H1 (cell line): Measurements from ENCODE around the gene VAV2. TPM values are rescaled to one million over a fixed set of nuclear protein-coding genes. Genes with fewer than 3 reads are reported as not detected.
A peak's percentile ranks its signal among the peaks of the same experiment; 100 is the strongest.

ENCODE experiments used
- CTCF ChIA-PET: fragments of 300-600 bp; sonication (Branson Sonifier 250); formaldehyde crosslinking; loops from one replicate; lab custom pipeline; 2021; ENCODE audit not compliant: partially characterized antibody; lab: Charles Lee
- POLR2A ChIA-PET: fragments of 300-600 bp; sonication (Branson Sonifier 250); formaldehyde crosslinking; loops from one replicate; lab custom pipeline; 2021; ENCODE audit warnings: inconsistent platforms; ENCODE audit not compliant: partially characterized antibody; lab: Charles Lee
- DNase-seq, 2 experiments: peaks; one replicate each; pipeline versions ENCODE4 v3.0.0 to v3.0.0-alpha.2; 2010 to 2022; ENCODE audit warnings: low spot score in 2 of 2, low read depth in 1 of 2, mixed read lengths in 1 of 2
- FAIRE-seq: peaks from 2 replicates; lab custom pipeline; 2011; peaks lifted over from hg19 to GRCh38; lab: Jason Lieb, UNC
- H2AFZ ChIP-seq: 2 replicates; pipeline ENCODE4 v1.8.1; 2012; ENCODE audit warnings: low read length, inconsistent platforms
- H2AK5ac ChIP-seq: 2 replicates; pipeline ENCODE4 v1.6.1; 2013; ENCODE audit warnings: low read depth, low read length
- H2BK120ac ChIP-seq: replicated peaks from 2 replicates; pipeline ENCODE3; 2013; ENCODE audit warnings: low read depth, low read length, inconsistent platforms
- H2BK12ac ChIP-seq: 2 replicates; pipeline ENCODE4 v1.6.1; 2013; ENCODE audit warnings: low read depth, low read length
- H2BK15ac ChIP-seq: 2 replicates; pipeline ENCODE4 v1.6.1; 2013; ENCODE audit warnings: low read length
- H2BK20ac ChIP-seq: 2 replicates; pipeline ENCODE4 v1.6.1; 2013; ENCODE audit warnings: low read length
- H2BK5ac ChIP-seq: 2 replicates; pipeline ENCODE4 v1.6.1; 2013; ENCODE audit warnings: low read depth, low read length
- H3K14ac ChIP-seq: 2 replicates; pipeline ENCODE4 v1.6.1; 2013; ENCODE audit warnings: inconsistent platforms; ENCODE audit not compliant: insufficient read length
- H3K18ac ChIP-seq: 2 replicates; pipeline ENCODE4 v1.6.1; 2013; ENCODE audit warnings: low read length; ENCODE audit errors: extremely low read depth
- H3K23ac ChIP-seq: 2 replicates; pipeline ENCODE4 v1.6.1; 2013; ENCODE audit warnings: inconsistent platforms; ENCODE audit not compliant: insufficient read length
- H3K23me2 ChIP-seq: 2 replicates; pipeline ENCODE4 v1.6.1; 2013; ENCODE audit warnings: low read depth, low read length
- H3K27ac ChIP-seq: 2 replicates; pipeline ENCODE4 v1.6.1; 2011; ENCODE audit warnings: low read depth, low read length, inconsistent platforms
- H3K27me3 ChIP-seq, 4 experiments: replicated peaks in 1 of 4; 1 replicate in 1 of 4; 2 replicates in 3 of 4; pipeline versions ENCODE4 v1.6.1 to v1.8.1; 2011 to 2013; ENCODE audit warnings: low read length in 3 of 4, mild to moderate bottlenecking in 3 of 4, inconsistent platforms in 2 of 4, mixed read lengths in 2 of 4, moderate library complexity in 1 of 4; ENCODE audit not compliant: control insufficient read depth in 3 of 4, insufficient read depth in 3 of 4; ENCODE audit errors: extremely low read depth in 1 of 4
- H3K36me3 ChIP-seq, 4 experiments: 2 replicates each; pipeline versions ENCODE4 v1.6.1 to v1.8.1; 2011 to 2013; ENCODE audit warnings: mild to moderate bottlenecking in 4 of 4, low read length in 3 of 4, moderate library complexity in 2 of 4, control low read depth in 1 of 4, inconsistent platforms in 1 of 4; ENCODE audit not compliant: insufficient read depth in 4 of 4, control insufficient read depth in 2 of 4
- H3K4ac ChIP-seq: replicated peaks from 2 replicates; pipeline ENCODE3; 2013; ENCODE audit warnings: low read length, low read depth, mixed read lengths, inconsistent platforms; ENCODE audit not compliant: insufficient read length
- H3K4me1 ChIP-seq, 4 experiments: replicated peaks in 1 of 4; 1 replicate in 1 of 4; 2 replicates in 3 of 4; pipeline versions ENCODE4 v1.6.1 to v1.8.1; 2011 to 2013; ENCODE audit warnings: low read length in 3 of 4, inconsistent platforms in 2 of 4, mixed read lengths in 1 of 4; ENCODE audit not compliant: insufficient read depth in 4 of 4, control insufficient read depth in 3 of 4
- H3K4me2 ChIP-seq, 2 experiments: 2 replicates each; pipeline versions ENCODE4 v1.6.1 to v1.8.1; 2011 to 2013; ENCODE audit warnings: low read depth in 2 of 2, low read length in 2 of 2, control low read depth in 1 of 2, inconsistent platforms in 1 of 2, mild to moderate bottlenecking in 1 of 2; ENCODE audit not compliant: insufficient read depth in 1 of 2
- H3K4me3 ChIP-seq, 4 experiments: fragments of 200-600, 300-600 bp in 1 of 4; sonication (generic), shearing (Covaris generic), sonication (Bioruptor Twin) in 1 of 4; 2 replicates each; pipeline versions ENCODE4 v1.5.1 to v1.8.1; 2011 to 2016; ENCODE audit warnings: low read length in 4 of 4, low read depth in 3 of 4, control low read depth in 2 of 4, inconsistent platforms in 2 of 4, mild to moderate bottlenecking in 2 of 4, mixed read lengths in 1 of 4, moderate library complexity in 1 of 4; ENCODE audit not compliant: insufficient read depth in 2 of 4; ENCODE audit errors: extremely low read depth in 1 of 4
- H3K56ac ChIP-seq: replicated peaks from 2 replicates; pipeline ENCODE3; 2013; ENCODE audit warnings: low read depth, mild to moderate bottlenecking, mixed read lengths, low read length, inconsistent platforms; ENCODE audit not compliant: insufficient read length
- H3K79me1 ChIP-seq: 2 replicates; pipeline ENCODE4 v1.6.1; 2013; ENCODE audit warnings: low read depth, low read length, control low read depth
- H3K79me2 ChIP-seq, 2 experiments: 2 replicates each; pipeline versions ENCODE4 v1.6.1 to v1.8.1; 2012 to 2013; ENCODE audit warnings: low read length in 2 of 2, mild to moderate bottlenecking in 2 of 2, inconsistent platforms in 1 of 2; ENCODE audit not compliant: insufficient read depth in 2 of 2, control insufficient read depth in 1 of 2
- H3K9ac ChIP-seq, 4 experiments: replicated peaks in 1 of 4; 1 replicate in 1 of 4; 2 replicates in 3 of 4; pipeline versions ENCODE4 v1.6.1 to v1.8.1; 2011 to 2013; ENCODE audit warnings: low read depth in 3 of 4, low read length in 3 of 4, control low read depth in 2 of 4, mild to moderate bottlenecking in 2 of 4, moderate library complexity in 2 of 4, inconsistent platforms in 1 of 4; ENCODE audit errors: extremely low read depth in 1 of 4
- H3K9me3 ChIP-seq, 2 experiments: 2 replicates each; pipeline versions ENCODE4 v1.6.1 to v1.8.1; 2012 to 2013; ENCODE audit warnings: mild to moderate bottlenecking in 2 of 2, moderate library complexity in 2 of 2, control low read depth in 1 of 2, inconsistent platforms in 1 of 2, low read depth in 1 of 2, low read length in 1 of 2, mixed read lengths in 1 of 2; ENCODE audit not compliant: insufficient read depth in 2 of 2
- H4K20me1 ChIP-seq, 2 experiments: replicated peaks in 1 of 2; 2 replicates each; pipeline versions ENCODE3 to v1.8.1; 2011 to 2013; ENCODE audit warnings: inconsistent platforms in 2 of 2, low read length in 2 of 2, mild to moderate bottlenecking in 1 of 2; ENCODE audit not compliant: insufficient read depth in 2 of 2, control insufficient read depth in 1 of 2
- H4K5ac ChIP-seq: 2 replicates; pipeline ENCODE4 v1.6.1; 2013; ENCODE audit warnings: low read length, low read depth, mixed read lengths, inconsistent platforms; ENCODE audit not compliant: insufficient read length
- H4K8ac ChIP-seq: 2 replicates; pipeline ENCODE4 v1.8.0; 2013; ENCODE audit warnings: mild to moderate bottlenecking, moderate library complexity, low read length, inconsistent platforms; ENCODE audit not compliant: insufficient read depth; ENCODE audit errors: extremely low read depth
- H4K91ac ChIP-seq: replicated peaks from 2 replicates; pipeline ENCODE3; 2013; ENCODE audit warnings: low read length, mixed read lengths, inconsistent platforms; ENCODE audit not compliant: insufficient read length
- CREB1 ChIP-seq: IDR thresholded peaks from 2 replicates; pipeline ENCODE4 v1.6.1; 2012; ENCODE audit warnings: inconsistent platforms
- EGR1 ChIP-seq: IDR thresholded peaks from 2 replicates; pipeline ENCODE4 v1.6.1; 2011; ENCODE audit warnings: low read depth, low read length, borderline replicate concordance
- PHF8 ChIP-seq: fragments of 200-600 bp; sonication (generic); conservative IDR thresholded peaks from 2 replicates; pipeline ENCODE4 v1.7.1; 2012; ENCODE audit warnings: low read depth, mild to moderate bottlenecking, inconsistent platforms, low read length, moderate library complexity
- SP1 ChIP-seq: IDR thresholded peaks from 2 replicates; pipeline ENCODE4 v1.6.1; 2011; ENCODE audit warnings: low read depth, low read length
- WGBS, 2 experiments: shearing (Covaris generic) in 1 of 2; methylation state at CpG; one replicate each; pipeline versions ENCODE4 v1.1.6 to v1.1.7; 2013 to 2015; ENCODE audit warnings: low lambda C conversion rate in 2 of 2, mixed read lengths in 2 of 2, inconsistent platforms in 1 of 2, low coverage in 1 of 2, missing lambda C conversion rate in 1 of 2; ENCODE audit not compliant: insufficient replicate concordance in 2 of 2, insufficient coverage in 1 of 2, insufficient read length in 1 of 2; ENCODE audit errors: extremely low coverage in 1 of 2, missing lambda C conversion rate in 1 of 2; 5-methylcytosine and 5-hydroxymethylcytosine counted together
- polyA plus RNA-seq, 7 experiments: library from polyadenylated mRNA; depleted of rRNA in 3 of 7; stranded (reverse) in 5 of 7; unstranded in 2 of 7; fragments of >200 nt in 5 of 7; fragments of 200-250 nt in 2 of 7; gene quantifications; 1 replicate in 5 of 7; 2 replicates in 1 of 7; 4 replicates in 1 of 7; pipeline versions ENCODE4 v1.2.1 to v1.2.3, GENCODE V29; 2011 to 2013; ENCODE audit warnings: missing spikeins in 2 of 7, mixed read lengths in 2 of 7
- total RNA-seq: library from RNA; stranded (reverse); fragmentation: NEBNext Ultra II Directional; extraction: Animal tissue kit (Norgen Biotek cat#: 25700); gene quantifications from 2 replicates; pipeline ENCODE4 v1.2.1, GENCODE V29; 2021
- TF ChIP-seq, protein P1 (sequence below): IDR thresholded peaks from 2 replicates; pipeline ENCODE4 v1.6.1; 2012; ENCODE audit warnings: inconsistent platforms

VAV2 gene
- total and polyA plus RNA-seq, 2 of the 8 experiments (the other 6 are each of a cell fraction or from before 2014, with no cell fraction given), result 13.6 to 37.6 TPM

GRCh38 chr9:133978899-133979272 is 13.2 kb downstream of the VAV2 start:
- no peak overlapping the region for H3K14ac ChIP-seq
- H2AK5ac ChIP-seq, result no peak overlapping the region
- peaks cover 34% of the 10 kb centered on the region for H3K79me1 ChIP-seq
- no peak overlapping the region for H3K4ac ChIP-seq
- H3K23me2 ChIP-seq, result no peaks in the 10 kb centered on the region
- no peak for FAIRE-seq
- no peak overlapping the region for H3K9ac ChIP-seq
- no peak overlapping the region for H2BK20ac ChIP-seq
- no peak overlapping the region for H4K5ac ChIP-seq
- no peak overlapping the region for H3K18ac ChIP-seq
- no peak overlapping the region for H3K56ac ChIP-seq
- no peak overlapping the region for H2BK120ac ChIP-seq
- ChIA-PET POLR2A (interaction anchor here (1.2 kb wide), 1 partner anchor 15 kb away, joined by 5 read pairs; no protein-coding TSS in a partner anchor), CTCF (interaction anchor here (4.9 kb wide), 1 partner anchor 16 kb away, joined by 22 read pairs; no protein-coding TSS in a partner anchor)
- H4K8ac ChIP-seq, result peak overlapping the region; percentile 35; the same call in 1 of the 2 replicates
- peaks cover 11 to 98% of the 10 kb centered on the region in 2 experiments; a peak in 3 of 4 replicates for H3K79me2 ChIP-seq
- no peak overlapping the region for H2BK5ac ChIP-seq
- H2AFZ ChIP-seq, result no peak overlapping the region
- no peak overlapping the region for H2BK15ac ChIP-seq
- no peak for DNase-seq
- no peaks in the 10 kb centered on the region for H3K27me3 ChIP-seq
- no peak overlapping the region for H3K23ac ChIP-seq
- no peak overlapping the region for H4K91ac ChIP-seq
- TF ChIP-seq CREB1, result no peak
- TF ChIP-seq, protein P1, sequence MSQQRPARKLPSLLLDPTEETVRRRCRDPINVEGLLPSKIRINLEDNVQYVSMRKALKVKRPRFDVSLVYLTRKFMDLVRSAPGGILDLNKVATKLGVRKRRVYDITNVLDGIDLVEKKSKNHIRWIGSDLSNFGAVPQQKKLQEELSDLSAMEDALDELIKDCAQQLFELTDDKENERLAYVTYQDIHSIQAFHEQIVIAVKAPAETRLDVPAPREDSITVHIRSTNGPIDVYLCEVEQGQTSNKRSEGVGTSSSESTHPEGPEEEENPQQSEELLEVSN, result no peak
- no peak for TF ChIP-seq SP1
- no peak for TF ChIP-seq EGR1
- TF ChIP-seq PHF8, result no peak
- H3K27ac ChIP-seq, result no peak overlapping the region
- no peaks in the 10 kb centered on the region for H3K9me3 ChIP-seq
- H3K4me1 ChIP-seq, result peaks cover 0 to 18% (median 7%) of the 10 kb centered on the region in 4 experiments; a peak in 5 of 7 replicates
- no peak overlapping the region for H3K4me3 ChIP-seq
- H3K4me2 ChIP-seq, result no peak overlapping the region
- H4K20me1 ChIP-seq, result peaks cover 39 to 51% of the 10 kb centered on the region in 2 experiments
- H3K36me3 ChIP-seq, result no peaks in the 10 kb centered on the region
- no peak overlapping the region for H2BK12ac ChIP-seq
- 89% methylated on average over 16 of the region's 16 CpGs; no CpG with 5 or more reads in 1 of the 2 experiments for WGBS, 2 experiments
